ENCODE results near the gene AP3S2. TPM values are rescaled to one million over a fixed set of nuclear protein-coding genes. Genes with fewer than 3 reads are reported as not detected.

The AP3S2 gene
- total and polyA plus RNA-seq, 2 of the 13 experiments (the other 11 are each of a cell fraction or from before 2014, with no cell fraction given) = 17.6 to 44.4 TPM

- TF ChIP-seq, protein P1, sequence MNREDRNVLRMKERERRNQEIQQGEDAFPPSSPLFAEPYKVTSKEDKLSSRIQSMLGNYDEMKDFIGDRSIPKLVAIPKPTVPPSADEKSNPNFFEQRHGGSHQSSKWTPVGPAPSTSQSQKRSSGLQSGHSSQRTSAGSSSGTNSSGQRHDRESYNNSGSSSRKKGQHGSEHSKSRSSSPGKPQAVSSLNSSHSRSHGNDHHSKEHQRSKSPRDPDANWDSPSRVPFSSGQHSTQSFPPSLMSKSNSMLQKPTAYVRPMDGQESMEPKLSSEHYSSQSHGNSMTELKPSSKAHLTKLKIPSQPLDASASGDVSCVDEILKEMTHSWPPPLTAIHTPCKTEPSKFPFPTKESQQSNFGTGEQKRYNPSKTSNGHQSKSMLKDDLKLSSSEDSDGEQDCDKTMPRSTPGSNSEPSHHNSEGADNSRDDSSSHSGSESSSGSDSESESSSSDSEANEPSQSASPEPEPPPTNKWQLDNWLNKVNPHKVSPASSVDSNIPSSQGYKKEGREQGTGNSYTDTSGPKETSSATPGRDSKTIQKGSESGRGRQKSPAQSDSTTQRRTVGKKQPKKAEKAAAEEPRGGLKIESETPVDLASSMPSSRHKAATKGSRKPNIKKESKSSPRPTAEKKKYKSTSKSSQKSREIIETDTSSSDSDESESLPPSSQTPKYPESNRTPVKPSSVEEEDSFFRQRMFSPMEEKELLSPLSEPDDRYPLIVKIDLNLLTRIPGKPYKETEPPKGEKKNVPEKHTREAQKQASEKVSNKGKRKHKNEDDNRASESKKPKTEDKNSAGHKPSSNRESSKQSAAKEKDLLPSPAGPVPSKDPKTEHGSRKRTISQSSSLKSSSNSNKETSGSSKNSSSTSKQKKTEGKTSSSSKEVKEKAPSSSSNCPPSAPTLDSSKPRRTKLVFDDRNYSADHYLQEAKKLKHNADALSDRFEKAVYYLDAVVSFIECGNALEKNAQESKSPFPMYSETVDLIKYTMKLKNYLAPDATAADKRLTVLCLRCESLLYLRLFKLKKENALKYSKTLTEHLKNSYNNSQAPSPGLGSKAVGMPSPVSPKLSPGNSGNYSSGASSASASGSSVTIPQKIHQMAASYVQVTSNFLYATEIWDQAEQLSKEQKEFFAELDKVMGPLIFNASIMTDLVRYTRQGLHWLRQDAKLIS (CRISPR knock-in tag; IDR thresholded peaks at IDR 0.05) = peak; percentile 87; the same call in 1 of the 2 replicates
- TF ChIP-seq MIXL1 (CRISPR knock-in tag; IDR thresholded peaks at IDR 0.05) (peak; percentile 74), RFX3 (CRISPR knock-in tag; IDR thresholded peaks at IDR 0.05) (no peak), CREM (IDR thresholded peaks at IDR 0.05) (peak; percentile 68; the same call in 1 of the 2 replicates), CREM (CRISPR knock-in tag; IDR thresholded peaks at IDR 0.05) (peak; percentile 47; the same call in 1 of the 2 replicates), RFXAP (CRISPR knock-in tag; IDR thresholded peaks at IDR 0.05; ENCODE audit: borderline replicate concordance) (peak; percentile 88), SMC3 (IDR thresholded peaks at IDR 0.05; ENCODE audit: low read length) (no peak), ZNF879 (CRISPR knock-in tag; IDR thresholded peaks at IDR 0.05) (peak; percentile 87; the same call in 1 of the 2 replicates), HNRNPUL1 (IDR thresholded peaks at IDR 0.05; ENCODE audit: low read depth, low read length) (no peak), RBAK (CRISPR knock-in tag; IDR thresholded peaks at IDR 0.05) (peak; percentile 47; the same call in 1 of the 2 replicates), ZNF10 (CRISPR knock-in tag; IDR thresholded peaks at IDR 0.05; ENCODE audit: borderline replicate concordance, low read depth) (0 out of 2 replicates have a peak, but pooled peaks have one; percentile 65), SMAD9 (CRISPR knock-in tag; IDR thresholded peaks at IDR 0.05) (no peak), GABPA (IDR thresholded peaks at IDR 0.05; ENCODE audit: low read depth, low read length) (peak; percentile 100), GABPA (CRISPR knock-in tag; IDR thresholded peaks at IDR 0.05; ENCODE audit: low read depth) (peak; percentile 100), PBX2 (CRISPR knock-in tag; IDR thresholded peaks at IDR 0.05) (no peak), ZNF776 (CRISPR knock-in tag; IDR thresholded peaks at IDR 0.05) (peak; percentile 81; the same call in 1 of the 2 replicates), ISX (CRISPR knock-in tag; conservative IDR thresholded peaks at IDR 0.05) (no peak; the same call in 1 of the 2 replicates), FOXK1 (CRISPR knock-in tag; IDR thresholded peaks at IDR 0.05; ENCODE audit: borderline replicate concordance, low read depth) (peak; percentile 99), TRAFD1 (CRISPR knock-in tag; IDR thresholded peaks at IDR 0.05; ENCODE audit: borderline replicate concordance) (no peak), ZNF841 (CRISPR knock-in tag; IDR thresholded peaks at IDR 0.05; ENCODE audit: borderline replicate concordance) (no peak), TEAD3 (CRISPR knock-in tag; optimal IDR thresholded peaks at IDR 0.05; ENCODE audit: borderline replicate concordance) (peak; percentile 82), ZNF737 (CRISPR knock-in tag; IDR thresholded peaks at IDR 0.05; ENCODE audit: borderline replicate concordance) (no peak), ZNF430 (CRISPR knock-in tag; IDR thresholded peaks at IDR 0.05) (peak; percentile 98; the same call in 1 of the 2 replicates), ETS1 (CRISPR knock-in tag; IDR thresholded peaks at IDR 0.05) (peak; percentile 95)
Observed at GRCh38 chr15:89893696-89894447, at the start of gene AP3S2 (continued).

Data from HepG2 (cell line).